ENCODE data around the gene CADM1.

- TF ChIP-seq CTCF (IDR thresholded peaks at IDR 0.05): no peak
- TF ChIP-seq POLR2AphosphoS5 (IDR thresholded peaks at IDR 0.05): no peak
- no peak for TF ChIP-seq POLR2A (IDR thresholded peaks at IDR 0.05; ENCODE audit: low read depth)
Measured at GRCh38 chr11:115298300-115299012, 205.8 kb downstream of the CADM1 start.

All from esophagus muscularis mucosa (tissue), 3 donors.